Measurements from ENCODE around the gene KATNAL2. TPM values are rescaled to one million over a fixed set of nuclear protein-coding genes. Genes with fewer than 3 reads are reported as not detected.
"Not testable (repeated sequence)": the region's sequence is repeated elsewhere in the genome, so short reads cannot be mapped to it uniquely, and the experiment has no call there.

Gene KATNAL2
- total RNA-seq, 1 donor from 2014 or later: 0.23 TPM

DNA sequence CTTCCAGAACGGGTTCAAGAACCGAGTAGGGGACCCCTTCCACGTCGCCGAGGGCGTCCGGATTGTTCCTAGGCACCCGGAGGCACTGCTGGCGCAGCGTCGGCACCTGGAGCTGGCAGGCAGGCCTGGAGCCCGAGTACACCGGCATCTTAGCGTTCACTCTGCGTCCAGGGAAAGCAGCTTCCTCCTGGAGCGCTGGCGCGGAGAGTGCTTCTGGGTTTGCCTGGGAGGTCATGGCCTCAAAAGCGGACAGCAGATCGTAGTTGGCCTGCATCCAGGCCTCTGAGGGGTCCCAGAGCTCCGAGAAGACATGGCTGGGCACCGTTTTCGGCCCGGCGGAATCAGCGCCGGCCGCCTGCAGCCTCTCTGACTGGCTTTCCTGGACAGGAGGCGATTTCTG, 111.3 kb downstream of the KATNAL2 start:
- H3K27ac Mint-ChIP-seq; H3K4me3 Mint-ChIP-seq (ENCODE audit: low read depth); DNase-seq (ENCODE audit: low spot score); H3K9me3 Mint-ChIP-seq; intact Hi-C loops (cut with micrococcal nuclease); H3K36me3 Mint-ChIP-seq (ENCODE audit: low read depth); H3K27me3 Mint-ChIP-seq (ENCODE audit: low read depth); H3K4me1 Mint-ChIP-seq (ENCODE audit: low read depth): not testable (repeated sequence)

DNA sequence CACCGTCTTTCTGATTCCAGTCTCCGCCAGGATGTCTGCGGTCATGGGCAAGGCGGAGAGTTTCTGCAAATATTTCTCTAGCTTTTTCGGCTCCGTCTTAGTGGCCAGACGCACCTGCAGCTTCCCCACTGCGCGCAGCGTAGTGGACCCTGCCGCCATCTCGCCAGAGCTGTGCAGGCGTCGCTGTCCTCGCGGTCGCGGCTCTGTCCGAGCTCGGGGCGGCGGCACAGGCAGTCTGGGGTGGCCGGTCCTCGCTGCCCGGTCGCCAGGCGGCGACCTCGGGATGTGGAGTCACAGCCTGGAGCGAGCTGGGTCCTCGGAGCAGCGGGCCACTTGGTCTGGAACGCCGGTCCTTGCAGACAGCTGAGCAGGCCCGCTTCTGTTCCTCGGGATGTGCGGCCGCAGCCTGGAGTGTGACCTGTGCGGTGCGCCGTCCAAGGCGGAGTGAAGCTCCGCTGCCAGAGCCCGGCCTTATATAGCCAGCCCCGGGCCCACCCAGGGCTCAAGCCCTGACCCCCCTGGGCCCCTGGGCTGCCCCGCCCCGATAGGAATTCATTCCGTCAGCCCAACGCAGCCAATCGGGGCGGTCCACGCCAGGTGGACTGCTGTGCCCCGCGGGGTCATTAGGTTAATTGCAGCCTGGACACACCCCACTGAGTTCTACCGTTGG, 112.4 kb downstream of the KATNAL2 start:
- H3K27me3 Mint-ChIP-seq (ENCODE audit: low read depth); H3K9me3 Mint-ChIP-seq; intact Hi-C loops (cut with micrococcal nuclease); H3K4me3 Mint-ChIP-seq (ENCODE audit: low read depth); DNase-seq (ENCODE audit: low spot score); H3K36me3 Mint-ChIP-seq (ENCODE audit: low read depth); H3K27ac Mint-ChIP-seq; H3K4me1 Mint-ChIP-seq (ENCODE audit: low read depth): not testable (repeated sequence)

- H3K36me3 Mint-ChIP-seq (ENCODE audit: low read depth); H3K27ac Mint-ChIP-seq; H3K4me3 Mint-ChIP-seq (ENCODE audit: low read depth); DNase-seq (ENCODE audit: low spot score); intact Hi-C loops (cut with micrococcal nuclease); H3K27me3 Mint-ChIP-seq (ENCODE audit: low read depth); H3K9me3 Mint-ChIP-seq; H3K4me1 Mint-ChIP-seq (ENCODE audit: low read depth): not testable (repeated sequence)
Observed at GRCh38 chr18:47030887-47031286, 113.5 kb downstream of the KATNAL2 start.

DNA sequence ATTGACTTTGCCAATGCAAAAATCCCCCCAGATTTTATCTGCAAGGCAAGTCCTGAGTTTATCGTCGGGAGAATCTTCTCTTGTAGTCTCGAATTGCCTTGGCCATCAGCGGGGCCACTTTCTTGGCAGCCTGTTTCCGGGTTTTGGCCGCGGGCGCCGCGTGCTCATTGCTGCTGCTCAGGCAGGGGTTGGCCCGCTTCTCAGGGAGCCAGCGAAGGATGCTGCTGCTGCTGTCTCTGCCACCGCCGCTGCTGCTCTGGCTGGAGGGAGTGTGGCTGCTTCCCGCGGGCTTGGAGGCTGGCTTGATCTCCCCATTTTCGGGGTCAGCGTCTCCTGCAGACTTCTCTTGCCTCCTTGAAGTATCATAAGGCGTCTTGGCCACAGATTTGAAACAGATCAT, 115.5 kb downstream of the KATNAL2 start:
- DNase-seq (ENCODE audit: low spot score): no peak
- Mint-ChIP-seq H3K36me3 (ENCODE audit: low read depth) (no peaks in the 10 kb centered on the region), H3K4me3 (ENCODE audit: low read depth) (no peak overlapping the region), H3K4me1 (ENCODE audit: low read depth) (no peaks in the 10 kb centered on the region), H3K27ac (no peak overlapping the region), H3K9me3 (peaks cover 9% of the 10 kb centered on the region), H3K27me3 (ENCODE audit: low read depth) (no peaks in the 10 kb centered on the region)
- intact Hi-C loops (cut with micrococcal nuclease): no loop called here

DNA sequence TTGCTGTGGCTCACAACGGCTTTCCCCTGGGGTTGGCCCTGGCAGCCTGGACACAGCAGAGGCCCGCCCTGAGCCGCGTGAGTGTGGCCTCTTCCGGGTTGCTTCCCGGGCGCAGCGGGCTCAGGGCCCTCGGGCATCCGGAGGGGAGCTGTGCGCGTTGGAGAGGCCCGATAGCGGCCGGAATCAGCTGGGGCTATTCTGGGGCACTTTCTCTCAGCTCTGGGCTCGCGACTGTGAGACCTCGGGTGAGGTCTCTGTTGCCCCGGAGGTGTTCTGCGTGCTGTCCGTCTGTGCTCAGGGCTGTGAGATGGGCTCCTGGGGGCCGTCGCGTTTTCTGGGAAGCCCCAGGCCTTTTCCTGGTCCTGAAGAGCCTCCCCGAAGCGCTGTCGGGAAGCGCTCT, 117.2 kb downstream of the KATNAL2 start:
- H3K9me3 Mint-ChIP-seq; H3K27ac Mint-ChIP-seq; H3K4me3 Mint-ChIP-seq (ENCODE audit: low read depth); intact Hi-C loops (cut with micrococcal nuclease); H3K36me3 Mint-ChIP-seq (ENCODE audit: low read depth); H3K4me1 Mint-ChIP-seq (ENCODE audit: low read depth); H3K27me3 Mint-ChIP-seq (ENCODE audit: low read depth); DNase-seq (ENCODE audit: low spot score): not testable (repeated sequence)

- Mint-ChIP-seq H3K36me3 (ENCODE audit: low read depth) (no peaks in the 10 kb centered on the region), H3K4me1 (ENCODE audit: low read depth) (no peaks in the 10 kb centered on the region), H3K27ac (no peak within 1 kb of the TSS), H3K4me3 (ENCODE audit: low read depth) (no peak within 1 kb of the TSS), H3K27me3 (ENCODE audit: low read depth) (peaks cover 6% of the 10 kb centered on the region), H3K9me3 (peaks cover 9% of the 10 kb centered on the region)
- no peak for DNase-seq (ENCODE audit: low spot score)
- intact Hi-C loops (cut with micrococcal nuclease): no loop called here
Observed at GRCh38 chr18:47035156-47035671, 117.8 kb downstream of the KATNAL2 start, which contains the start of gene ELOA2. TSS of gene ELOA2 (minus strand) at chr18:47035621. CDS start at chr18:47035264, 357 bp downstream.

- Mint-ChIP-seq H3K27me3 (ENCODE audit: low read depth) (peaks cover 10% of the 10 kb centered on the region), H3K36me3 (ENCODE audit: low read depth) (no peaks in the 10 kb centered on the region), H3K4me1 (ENCODE audit: low read depth) (no peaks in the 10 kb centered on the region), H3K27ac (no peak overlapping the region), H3K9me3 (peaks cover 5% of the 10 kb centered on the region), H3K4me3 (ENCODE audit: low read depth) (no peak overlapping the region)
- intact Hi-C loops (cut with micrococcal nuclease): no loop called here
- DNase-seq (ENCODE audit: low spot score): no peak
Observed at GRCh38 chr18:47036298-47036874, 119.0 kb downstream of the KATNAL2 start.

DNA sequence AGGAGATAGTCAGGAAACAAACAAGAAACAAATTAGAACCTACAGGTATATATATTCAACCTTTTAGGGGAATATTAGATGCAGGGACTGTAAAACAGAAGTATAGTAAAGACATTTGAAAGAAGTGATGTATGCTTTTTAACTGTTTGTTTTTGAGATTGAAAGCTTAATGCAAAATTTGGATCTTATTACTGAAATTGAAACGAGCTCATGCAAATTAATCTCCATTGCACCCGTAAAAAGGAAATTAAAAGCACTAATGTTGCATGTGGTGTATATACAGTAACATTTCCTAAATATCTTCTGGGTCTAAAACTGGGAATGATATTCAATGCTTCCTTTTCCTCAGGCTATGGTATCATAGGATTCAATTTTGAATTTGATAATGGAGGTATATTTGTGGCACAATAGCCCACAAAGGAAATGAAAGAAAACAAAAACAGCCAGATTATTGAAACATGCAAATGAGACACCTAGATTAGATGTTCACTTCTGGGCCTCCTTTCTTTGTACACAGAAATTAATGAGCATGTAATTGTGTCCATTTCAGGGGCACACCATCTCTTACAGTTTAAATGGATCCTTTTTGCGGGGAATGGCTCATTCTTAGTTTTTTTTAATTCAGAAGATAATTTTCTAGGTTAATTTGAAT, 119.7 kb downstream of the KATNAL2 start:
- Mint-ChIP-seq H3K9me3 (no peaks in the 10 kb centered on the region), H3K27me3 (ENCODE audit: low read depth) (peaks cover 13% of the 10 kb centered on the region), H3K4me3 (ENCODE audit: low read depth) (no peak overlapping the region), H3K36me3 (ENCODE audit: low read depth) (no peaks in the 10 kb centered on the region), H3K4me1 (ENCODE audit: low read depth) (no peaks in the 10 kb centered on the region), H3K27ac (no peak overlapping the region)
- no peak for DNase-seq (ENCODE audit: low spot score)
- intact Hi-C loops (cut with micrococcal nuclease): no loop called here

- H3K27ac Mint-ChIP-seq: no peak overlapping the region
- intact Hi-C loops (cut with micrococcal nuclease): no loop called here
- no peaks in the 10 kb centered on the region for H3K4me1 Mint-ChIP-seq (ENCODE audit: low read depth)
- H3K9me3 Mint-ChIP-seq: no peaks in the 10 kb centered on the region
- no peaks in the 10 kb centered on the region for H3K36me3 Mint-ChIP-seq (ENCODE audit: low read depth)
- H3K4me3 Mint-ChIP-seq (ENCODE audit: low read depth): no peak overlapping the region
- DNase-seq (ENCODE audit: low spot score): no peak
- H3K27me3 Mint-ChIP-seq (ENCODE audit: low read depth): peaks cover 15% of the 10 kb centered on the region
Observed at GRCh38 chr18:47040982-47041381, 123.6 kb downstream of the KATNAL2 start.

DNA sequence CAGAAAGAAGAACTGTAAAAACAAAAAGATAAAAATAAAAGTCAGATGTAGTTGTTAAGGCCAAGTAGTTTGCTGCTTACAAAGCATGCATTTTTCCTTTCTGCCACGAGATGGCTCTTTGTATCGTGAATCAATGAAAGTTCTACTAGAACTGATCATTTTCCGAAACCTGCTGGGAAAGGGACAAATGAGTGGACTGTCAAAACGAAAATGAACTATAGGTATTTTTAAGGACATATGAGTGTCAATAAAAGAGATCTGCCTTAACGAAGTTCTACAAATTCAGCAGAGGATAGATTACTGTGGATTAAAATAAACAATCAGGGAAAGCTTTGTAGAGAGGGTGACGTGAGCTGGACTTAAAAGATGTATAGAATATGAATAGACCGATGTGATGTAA, 133.1 kb downstream of the KATNAL2 start:
- Mint-ChIP-seq H3K4me1 (ENCODE audit: low read depth) (no peaks in the 10 kb centered on the region), H3K36me3 (ENCODE audit: low read depth) (no peaks in the 10 kb centered on the region), H3K4me3 (ENCODE audit: low read depth) (no peak overlapping the region), H3K27ac (no peak overlapping the region), H3K27me3 (ENCODE audit: low read depth) (peaks cover 6% of the 10 kb centered on the region), H3K9me3 (no peaks in the 10 kb centered on the region)
- intact Hi-C loops (cut with micrococcal nuclease): loop anchor here (1.0 to 5.0 kb wide), 3 partner anchors 157 to 699 kb away; no protein-coding TSS in a partner anchor
- DNase-seq (ENCODE audit: low spot score): no peak

DNA sequence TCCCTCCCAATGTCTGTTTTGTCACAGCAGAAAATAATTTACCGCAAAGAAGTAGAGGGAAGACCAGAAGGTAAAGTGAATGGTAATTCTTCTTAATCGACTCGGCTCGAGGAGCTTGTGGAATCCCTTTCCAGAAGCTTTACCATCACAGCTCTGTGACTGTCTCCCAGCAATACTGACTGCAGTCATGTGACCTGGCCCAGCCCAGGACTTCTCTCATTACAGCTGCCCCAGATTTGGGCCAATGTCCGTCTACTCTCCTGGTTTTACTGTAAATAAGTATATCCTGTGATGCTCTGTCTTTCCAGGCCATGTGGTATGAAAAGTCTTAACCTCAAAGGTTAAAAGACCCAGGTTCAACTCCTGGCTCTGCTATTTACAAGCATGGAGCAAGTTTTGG, 137.0 kb downstream of the KATNAL2 start:
- H3K4me3 Mint-ChIP-seq (ENCODE audit: low read depth): no peak overlapping the region
- no peak overlapping the region for H3K27ac Mint-ChIP-seq
- DNase-seq (ENCODE audit: low spot score): no peak
- no peaks in the 10 kb centered on the region for H3K4me1 Mint-ChIP-seq (ENCODE audit: low read depth)
- H3K36me3 Mint-ChIP-seq (ENCODE audit: low read depth): no peaks in the 10 kb centered on the region
- intact Hi-C loops (cut with micrococcal nuclease): loop anchor here (5.0 kb wide), 2 partner anchors 153 to 638 kb away; no protein-coding TSS in a partner anchor
- H3K9me3 Mint-ChIP-seq: no peaks in the 10 kb centered on the region
- H3K27me3 Mint-ChIP-seq (ENCODE audit: low read depth): peaks cover 6% of the 10 kb centered on the region

DNA sequence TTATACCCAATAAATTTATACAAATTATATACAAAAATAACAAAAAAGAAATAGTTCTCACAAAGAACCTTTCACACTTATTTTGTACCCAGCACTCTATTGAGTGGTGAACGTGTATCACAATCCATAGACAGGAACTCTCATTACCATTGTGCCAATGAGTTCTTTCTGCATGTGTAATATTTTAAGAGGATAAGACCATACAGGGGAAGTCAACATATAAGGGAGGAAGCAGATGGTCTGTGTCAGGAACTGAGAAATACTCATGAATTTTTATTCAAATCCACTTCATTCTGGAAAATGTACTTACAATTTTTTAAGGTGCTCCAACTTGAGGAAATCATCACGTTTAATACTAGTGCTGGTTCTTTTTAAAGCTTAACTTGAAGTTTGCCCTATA, 145.1 kb downstream of the KATNAL2 start:
- H3K9me3 Mint-ChIP-seq: no peaks in the 10 kb centered on the region
- no peaks in the 10 kb centered on the region for H3K36me3 Mint-ChIP-seq (ENCODE audit: low read depth)
- no peak for DNase-seq (ENCODE audit: low spot score)
- peaks cover 2% of the 10 kb centered on the region for H3K27me3 Mint-ChIP-seq (ENCODE audit: low read depth)
- intact Hi-C loops (cut with micrococcal nuclease): no loop called here
- no peak overlapping the region for H3K27ac Mint-ChIP-seq
- H3K4me3 Mint-ChIP-seq (ENCODE audit: low read depth): no peak overlapping the region
- no peaks in the 10 kb centered on the region for H3K4me1 Mint-ChIP-seq (ENCODE audit: low read depth)

- no peaks in the 10 kb centered on the region for H3K36me3 Mint-ChIP-seq (ENCODE audit: low read depth)
- no peaks in the 10 kb centered on the region for H3K4me1 Mint-ChIP-seq (ENCODE audit: low read depth)
- intact Hi-C loops (cut with micrococcal nuclease): no loop called here
- DNase-seq (ENCODE audit: low spot score): no peak
- H3K9me3 Mint-ChIP-seq: no peaks in the 10 kb centered on the region
- peaks cover 3% of the 10 kb centered on the region for H3K27me3 Mint-ChIP-seq (ENCODE audit: low read depth)
- no peak overlapping the region for H3K27ac Mint-ChIP-seq
- H3K4me3 Mint-ChIP-seq (ENCODE audit: low read depth): no peak overlapping the region
Observed at GRCh38 chr18:47063096-47063495, 145.7 kb downstream of the KATNAL2 start.
